ENCODE results near the gene NDUFA1.
"Not testable (repeated sequence)": the region's sequence is repeated elsewhere in the genome, so short reads cannot be mapped to it uniquely, and the experiment has no call there.

Gene NDUFA1

GRCh38 chrX:119871599-119872395 is at the start of gene NDUFA1, which contains the start of gene RNF113A:
Gene NDUFA1 (plus strand): TSS chrX:119871832. CDS start chrX:119871912, 80 bp downstream.
Gene RNF113A (minus strand): TSS chrX:119871733. CDS start chrX:119871613, 120 bp downstream.
- peak; percentile 76 for DNase-seq

- DNase-seq = not testable (repeated sequence)
Observed at GRCh38 chrX:119824221-119824620, 47.4 kb upstream of the NDUFA1 start.

- no peak for DNase-seq
Observed at GRCh38 chrX:119826399-119826959, 45.2 kb upstream of the NDUFA1 start.

GRCh38 chrX:119828446-119828845 is 43.2 kb upstream of the NDUFA1 start:
- no peak for DNase-seq

GRCh38 chrX:119833905-119834304 is 37.7 kb upstream of the NDUFA1 start:
- no peak for DNase-seq

- DNase-seq = peak; percentile 98
Observed at GRCh38 chrX:119852382-119853353, 19.0 kb upstream of the NDUFA1 start, which contains the start of gene UPF3B. Gene UPF3B (minus strand): TSS chrX:119852963. CDS start chrX:119852928, 35 bp downstream.

GRCh38 chrX:119853444-119853843 is 18.2 kb upstream of the NDUFA1 start:
- DNase-seq = peak; percentile 34

- peak; percentile 17 for DNase-seq
Observed at GRCh38 chrX:119870626-119871131, 953 bp upstream of the NDUFA1 start.

- DNase-seq = no peak
Observed at GRCh38 chrX:119871245-119871598, 410 bp upstream of the NDUFA1 start.

- no peak for DNase-seq
Observed at GRCh38 chrX:119878740-119879139, 7.1 kb downstream of the NDUFA1 start.

- no peak for DNase-seq
Observed at GRCh38 chrX:119880076-119880475, 8.4 kb downstream of the NDUFA1 start.

- peak; percentile 6 for DNase-seq
Observed at GRCh38 chrX:119880552-119881437, 9.2 kb downstream of the NDUFA1 start.

GRCh38 chrX:119885554-119886428 is 14.2 kb downstream of the NDUFA1 start:
- DNase-seq = no peak

- peak; percentile 46 for DNase-seq
Observed at GRCh38 chrX:119887721-119888425, 16.2 kb downstream of the NDUFA1 start.

GRCh38 chrX:119890626-119891025 is 19.0 kb downstream of the NDUFA1 start:
- DNase-seq = not testable (repeated sequence)

- DNase-seq = not testable (repeated sequence)
Observed at GRCh38 chrX:119891961-119892692, 20.5 kb downstream of the NDUFA1 start.

- no peak for DNase-seq
Observed at GRCh38 chrX:119895843-119896326, 24.3 kb downstream of the NDUFA1 start, which contains the start of gene AKAP14. Gene AKAP14 (plus strand): TSS chrX:119895893. CDS start chrX:119903224, 7,331 bp downstream.

GRCh38 chrX:119899125-119899524 is 27.5 kb downstream of the NDUFA1 start:
- no peak for DNase-seq

- DNase-seq = no peak
Observed at GRCh38 chrX:119900976-119901375, 29.3 kb downstream of the NDUFA1 start.

Measured in NCI-H510A treated with DMSO at 0.1 percent for 48 hours (cell line).